ENCODE results near the gene C1orf35.
A peak's percentile ranks its signal among the peaks of the same experiment; 100 is the strongest.

The C1orf35 gene

GRCh38 chr1:228109073-228109961 is 6.2 kb upstream of the C1orf35 start, which contains the start of gene MRPL55:
MRPL55 (minus strand) TSS chr1:228109299; CDS start chr1:228108260, 1,039 bp downstream.
- peak; percentile 97 for DNase-seq (ENCODE audit: low read depth)

DNA sequence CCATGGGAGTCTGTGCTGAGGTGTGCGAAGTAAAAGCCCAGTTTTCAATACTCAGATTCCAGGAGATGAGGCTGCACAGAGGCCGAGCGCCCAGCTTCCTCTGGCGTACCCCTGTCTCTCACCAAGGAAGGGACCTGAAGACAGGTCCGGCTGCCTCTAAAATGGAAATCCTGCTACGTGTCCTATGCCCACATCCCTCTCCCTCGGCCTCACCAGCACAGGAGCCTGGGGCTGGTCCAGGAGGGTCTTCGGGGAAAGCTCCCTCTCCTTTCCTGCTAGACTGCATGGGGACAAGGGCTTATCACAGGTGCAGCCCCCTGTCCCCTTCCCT is 5.6 kb upstream of the C1orf35 start:
- DNase-seq (ENCODE audit: low read depth) = no peak

GRCh38 chr1:228108055-228108690 is 5.0 kb upstream of the C1orf35 start:
- no peak for DNase-seq (ENCODE audit: low read depth)

DNA sequence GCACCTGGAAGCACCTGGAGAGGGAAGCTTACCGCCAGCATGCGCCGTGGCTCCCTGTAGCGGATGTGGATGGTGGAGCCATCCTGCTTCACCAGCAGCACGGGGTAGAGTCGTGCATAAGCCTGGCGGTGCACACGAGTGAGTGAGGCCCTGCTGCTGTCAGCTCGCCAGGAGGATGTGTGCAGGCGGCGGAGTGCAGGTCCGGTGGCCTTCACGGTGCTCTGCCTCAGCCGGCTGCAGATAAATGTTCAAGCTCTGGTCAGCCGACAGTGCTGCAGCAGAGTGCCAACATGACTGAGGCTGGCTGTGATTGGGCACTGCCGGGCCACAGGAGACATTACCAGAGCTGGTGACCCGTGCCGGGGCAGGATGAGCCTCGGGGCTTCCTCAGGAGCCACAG is 4.5 kb upstream of the C1orf35 start:
- DNase-seq (ENCODE audit: low read depth) = no peak

DNA sequence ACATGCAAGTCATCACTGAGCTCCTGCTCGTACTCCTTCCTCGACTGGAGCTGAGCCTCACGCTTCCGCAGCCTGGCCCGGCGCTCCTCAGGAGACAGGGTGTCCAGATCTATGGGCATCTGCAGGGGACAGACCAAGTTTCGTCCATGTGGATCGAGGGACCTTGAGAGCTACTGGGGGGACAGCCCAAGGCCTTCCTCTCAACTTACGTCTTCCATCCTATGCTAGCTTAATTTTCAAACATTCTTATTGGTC is 3.6 kb upstream of the C1orf35 start:
- no peak for DNase-seq (ENCODE audit: low read depth)

DNA sequence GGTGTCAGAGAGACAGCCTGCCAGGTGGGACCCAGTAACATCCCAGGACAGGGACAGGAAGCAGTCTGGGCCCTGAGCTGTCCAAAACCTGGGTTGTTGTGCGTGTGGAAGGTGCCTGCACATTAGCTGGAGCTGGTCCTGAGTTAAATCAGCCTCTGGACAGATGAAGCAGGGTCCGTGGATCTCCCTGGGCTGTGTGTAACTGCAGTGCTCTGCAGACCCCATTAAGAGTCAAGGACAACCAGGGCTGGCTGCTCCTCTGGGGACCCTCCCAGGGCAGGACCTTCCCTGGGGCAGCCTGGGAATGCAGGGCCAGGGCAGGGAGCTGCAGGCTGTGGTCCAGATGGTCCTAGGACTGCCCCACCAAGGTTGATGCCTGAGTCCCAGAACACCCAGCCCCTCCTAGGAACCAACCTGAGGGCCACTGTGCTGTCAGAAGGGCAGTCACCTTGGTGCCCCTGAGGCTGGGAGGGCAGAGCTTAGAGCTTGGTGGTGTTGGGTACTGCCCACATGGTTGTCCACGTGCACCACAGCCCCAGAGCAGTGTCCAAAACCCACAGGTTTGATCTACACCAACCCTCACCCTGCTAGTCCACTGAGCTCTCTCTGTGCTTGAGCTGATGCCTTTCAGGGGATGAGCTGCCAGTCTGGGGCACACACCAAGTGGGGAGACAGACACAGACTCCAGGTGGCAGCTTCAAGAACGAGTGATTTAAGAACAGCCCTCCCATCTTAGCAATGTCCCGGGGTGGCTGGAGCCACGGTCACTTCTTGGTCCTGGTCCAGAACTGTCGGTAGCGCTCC is 3.1 kb upstream of the C1orf35 start:
- DNase-seq (ENCODE audit: low read depth) = no peak

DNA sequence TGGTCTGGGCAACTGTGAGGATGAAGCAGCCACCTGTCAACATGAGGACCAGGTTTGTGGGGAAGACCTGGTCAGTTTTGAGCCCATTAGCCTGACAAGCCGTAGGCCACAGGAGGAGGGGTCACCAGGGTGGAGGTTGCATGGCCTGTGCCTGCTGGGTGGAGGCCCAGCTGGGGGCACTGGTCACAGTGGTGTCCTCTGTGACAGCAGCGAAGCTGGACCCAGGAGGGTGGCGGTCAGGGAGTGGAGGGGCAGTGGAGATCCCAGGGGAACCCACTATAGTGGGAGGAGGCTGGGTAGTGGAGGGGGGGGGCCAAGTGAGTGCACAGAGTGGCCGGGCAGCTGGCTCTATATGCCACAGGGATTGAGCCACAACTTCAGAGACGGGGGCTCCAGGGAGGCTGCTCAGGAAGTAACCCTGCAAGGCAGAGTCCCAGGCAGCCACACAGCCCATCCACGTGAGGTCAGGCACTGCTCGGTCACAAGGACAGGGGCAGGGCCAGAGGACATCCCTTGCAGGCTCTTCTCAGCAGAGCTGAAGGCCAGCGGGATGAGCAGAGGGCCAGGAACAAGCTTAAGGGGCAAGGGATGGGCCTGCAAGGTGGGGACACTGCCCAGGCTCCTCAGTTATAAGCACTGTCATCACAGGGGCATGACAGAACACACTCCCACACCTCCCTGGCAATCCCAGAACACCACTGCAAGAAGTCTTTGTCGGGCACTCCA is 2.3 kb upstream of the C1orf35 start:
- DNase-seq (ENCODE audit: low read depth) = no peak

- DNase-seq (ENCODE audit: low read depth) = no peak
Measured at GRCh38 chr1:228104526-228105269, 1.6 kb upstream of the C1orf35 start.

DNA sequence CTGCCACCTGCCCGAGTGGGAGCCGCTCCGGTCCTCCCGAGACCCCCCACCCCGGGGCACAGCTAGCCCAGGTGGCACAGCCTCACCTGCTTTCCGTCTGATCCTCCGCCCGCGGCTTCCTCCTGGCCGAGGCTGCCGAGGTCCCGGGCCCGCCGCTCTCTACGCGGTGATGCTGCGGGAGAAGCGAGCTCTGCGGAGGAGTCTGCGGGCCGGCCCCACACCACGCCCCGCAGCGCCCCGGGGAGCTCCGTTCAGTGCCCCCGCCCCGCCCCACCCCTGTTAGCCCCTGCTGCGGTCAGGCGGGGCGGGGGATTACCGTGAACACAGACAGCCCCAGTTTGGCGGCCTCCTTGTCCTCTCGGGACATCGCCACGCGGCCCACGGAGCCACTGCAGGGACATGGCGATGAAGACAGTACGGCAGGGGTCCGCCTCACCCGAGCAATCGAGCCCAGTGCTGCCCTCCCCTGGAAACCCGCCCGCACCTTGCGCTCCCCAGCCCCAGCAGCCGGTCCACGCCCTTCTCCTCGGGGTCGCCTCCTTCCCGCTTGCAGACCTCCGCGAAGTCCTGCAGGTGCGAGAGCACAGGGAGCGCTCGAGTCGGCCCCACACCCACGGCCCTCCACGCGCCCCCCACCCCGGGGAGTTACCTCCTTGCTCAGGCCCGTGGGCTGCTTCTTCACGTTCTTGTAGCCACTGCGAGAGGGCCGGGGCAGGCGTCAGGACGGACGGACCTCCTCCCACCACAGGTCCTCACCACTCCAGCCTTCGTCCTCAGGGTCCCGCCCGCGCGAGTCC is 933 bp downstream of the C1orf35 start:
- DNase-seq (ENCODE audit: low read depth) = peak; percentile 32

- no peak for DNase-seq (ENCODE audit: low read depth)
Measured at GRCh38 chr1:228101614-228101993, 1.5 kb downstream of the C1orf35 start.

DNA sequence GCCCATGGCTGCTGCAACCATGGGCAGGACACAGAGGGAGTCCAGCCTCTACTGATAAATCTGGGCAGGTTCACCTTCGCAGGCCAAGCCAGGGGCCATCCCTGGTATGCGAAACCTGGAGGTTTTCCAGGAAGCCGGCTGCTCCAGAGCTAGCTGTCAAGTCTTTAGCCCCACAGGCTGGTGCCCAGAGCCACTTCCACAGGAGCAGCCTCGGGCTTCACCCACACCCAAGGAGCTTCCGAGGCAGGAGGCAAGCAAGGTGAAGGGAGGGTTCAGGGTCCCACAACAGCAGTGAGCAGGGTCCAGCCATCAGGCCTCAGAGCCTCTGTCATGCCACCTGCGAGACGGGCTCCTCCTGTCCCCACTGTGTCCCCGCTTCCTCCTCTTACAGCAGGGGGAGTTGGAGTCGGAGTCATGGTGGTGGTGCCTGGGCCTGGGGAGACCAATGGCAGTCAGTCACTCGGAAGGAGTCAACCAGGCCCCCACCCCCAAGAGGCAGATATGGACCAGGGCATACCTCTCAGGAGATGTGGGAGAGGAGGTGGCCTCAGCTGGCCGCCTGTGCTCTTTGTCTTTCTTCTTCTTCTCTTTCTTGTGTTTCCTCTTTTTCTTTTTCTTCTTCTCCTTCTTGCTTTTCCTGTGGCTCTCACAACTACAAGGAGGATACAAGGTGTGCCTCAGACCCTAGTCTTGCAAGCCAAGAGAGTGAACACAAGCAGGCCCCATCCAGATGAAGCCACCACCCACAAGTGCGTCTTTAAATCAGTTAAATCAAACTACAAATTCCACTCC is 2.1 kb downstream of the C1orf35 start:
- DNase-seq (ENCODE audit: low read depth) = no peak

DNA sequence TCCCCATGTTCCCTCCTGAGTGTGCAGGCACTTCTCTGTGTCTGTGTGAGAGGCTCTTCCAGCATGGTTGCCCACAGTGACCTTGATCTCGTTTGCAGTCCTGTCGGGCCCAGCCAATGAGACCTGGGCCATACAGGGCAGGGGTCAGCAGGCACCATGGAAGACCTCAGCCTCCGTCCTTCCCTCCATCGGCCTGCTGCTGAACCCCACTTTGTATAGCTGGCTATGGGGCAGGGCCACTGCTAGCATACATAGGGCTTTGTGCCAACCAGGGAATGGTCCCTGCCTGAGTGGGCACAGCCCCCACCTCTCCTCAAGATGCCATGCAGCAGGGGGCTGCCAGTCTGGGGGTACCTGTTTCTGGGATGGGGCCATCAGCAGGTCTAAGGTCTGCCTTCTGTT is 3.8 kb downstream of the C1orf35 start:
- DNase-seq (ENCODE audit: low read depth) = no peak

DNA sequence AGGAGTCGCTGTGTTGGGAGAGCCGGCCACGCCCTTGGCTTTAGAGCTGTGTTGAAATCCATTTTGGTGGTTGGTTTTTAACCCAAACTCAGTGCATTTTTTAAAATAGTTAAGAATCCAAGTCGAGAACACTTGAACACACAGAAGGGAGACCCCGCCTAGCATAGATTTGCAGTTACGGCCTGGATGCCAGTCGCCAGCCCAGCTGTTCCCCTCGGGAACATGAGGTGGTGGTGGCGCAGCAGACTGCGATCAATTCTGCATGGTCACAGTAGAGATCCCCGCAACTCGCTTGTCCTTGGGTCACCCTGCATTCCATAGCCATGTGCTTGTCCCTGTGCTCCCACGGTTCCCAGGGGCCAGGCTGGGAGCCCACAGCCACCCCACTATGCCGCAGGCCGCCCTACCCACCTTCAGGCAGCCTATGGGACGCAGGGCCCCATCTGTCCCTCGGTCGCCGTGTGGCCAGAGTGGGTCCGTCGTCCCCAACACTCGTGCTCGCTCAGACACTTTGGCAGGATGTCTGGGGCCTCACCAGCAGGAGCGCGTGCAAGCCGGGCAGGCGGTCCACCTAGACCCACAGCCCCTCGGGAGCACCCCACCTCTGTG is 4.7 kb downstream of the C1orf35 start:
- DNase-seq (ENCODE audit: low read depth) = no peak

DNA sequence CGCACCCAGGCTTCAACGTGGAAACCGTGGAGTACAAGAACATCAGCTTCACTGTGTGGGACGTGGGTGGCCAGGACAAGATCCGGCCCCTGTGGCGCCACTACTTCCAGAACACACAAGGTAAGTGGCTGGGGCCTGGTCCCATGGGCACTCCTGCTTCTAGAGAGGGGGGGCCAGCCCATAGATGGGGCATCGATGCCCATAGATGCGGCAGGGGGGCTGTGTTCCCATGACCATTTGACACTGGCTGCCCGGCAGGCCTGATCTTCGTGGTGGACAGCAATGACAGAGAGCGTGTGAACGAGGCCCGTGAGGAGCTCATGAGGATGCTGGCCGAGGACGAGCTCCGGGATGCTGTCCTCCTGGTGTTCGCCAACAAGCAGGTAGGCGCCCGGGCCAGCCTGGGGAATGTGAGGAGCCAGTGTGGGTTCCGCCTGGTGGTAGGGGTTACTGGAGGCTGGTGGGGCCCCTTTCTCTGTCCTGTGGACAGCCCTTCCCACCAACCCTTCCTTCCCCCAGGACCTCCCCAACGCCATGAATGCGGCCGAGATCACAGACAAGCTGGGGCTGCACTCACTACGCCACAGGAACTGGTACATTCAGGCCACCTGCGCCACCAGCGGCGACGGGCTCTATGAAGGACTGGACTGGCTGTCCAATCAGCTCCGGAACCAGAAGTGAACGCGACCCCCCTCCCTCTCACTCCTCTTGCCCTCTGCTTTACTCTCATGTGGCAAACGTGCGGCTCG is 5.6 kb downstream of the C1orf35 start:
- no peak for DNase-seq (ENCODE audit: low read depth)

GRCh38 chr1:228096416-228097332 is 6.5 kb downstream of the C1orf35 start:
- no peak for DNase-seq (ENCODE audit: low read depth)

GRCh38 chr1:228095938-228096337 is 7.2 kb downstream of the C1orf35 start:
- no peak for DNase-seq (ENCODE audit: low read depth)

DNA sequence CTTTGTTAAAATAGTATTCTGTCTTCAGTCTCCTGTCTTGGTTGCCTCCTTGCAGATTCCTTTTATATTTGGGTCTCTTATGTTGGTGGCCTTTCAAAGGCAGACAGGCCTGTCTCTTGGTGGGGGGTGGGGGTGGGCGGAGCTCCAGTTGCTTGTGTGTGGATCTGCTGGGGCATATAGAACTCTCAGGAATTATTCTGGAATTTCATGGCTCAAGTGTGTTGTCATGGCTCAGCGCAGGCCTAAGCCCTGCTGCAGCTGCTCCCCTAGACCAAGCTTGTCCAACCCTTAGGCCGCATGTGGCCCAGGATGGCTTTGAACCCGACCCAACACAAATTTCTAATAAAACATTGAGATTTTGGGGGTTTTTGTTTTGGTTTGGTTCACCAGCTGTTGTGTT is 8.0 kb downstream of the C1orf35 start:
- no peak for DNase-seq (ENCODE audit: low read depth)
